Skin of body (tissue), 2 donors: ENCODE data around the gene ANTXR1. TPM values are rescaled to one million over a fixed set of nuclear protein-coding genes. Genes with fewer than 3 reads are reported as not detected.
A peak's percentile ranks its signal among the peaks of the same experiment; 100 is the strongest.

Experiments
- DNase-seq: peaks from one replicate; lab custom pipeline; 2025; lab: John Stamatoyannopoulos, UW
- total RNA-seq: library from RNA; depleted of rRNA; stranded (reverse); fragments of >200 nt; gene quantifications from one replicate; pipeline ENCODE4 v1.2.3, GENCODE V29; 2014

ANTXR1 gene
- total RNA-seq, 1 donor from 2014 or later = 110 TPM

GRCh38 chr2:69131983-69132675 is 119.2 kb downstream of the ANTXR1 start:
- no peak for DNase-seq

GRCh38 chr2:69132960-69133590 is 120.1 kb downstream of the ANTXR1 start:
- DNase-seq = no peak

GRCh38 chr2:69133898-69134297 is 120.9 kb downstream of the ANTXR1 start:
- DNase-seq = no peak

- DNase-seq = no peak
Measured at GRCh38 chr2:69134306-69134945, 121.4 kb downstream of the ANTXR1 start.

GRCh38 chr2:69138247-69138772 is 125.3 kb downstream of the ANTXR1 start:
- peak; percentile 10 for DNase-seq

GRCh38 chr2:69138793-69139459 is 125.9 kb downstream of the ANTXR1 start:
- no peak for DNase-seq

GRCh38 chr2:69139778-69140670 is 127.0 kb downstream of the ANTXR1 start:
- peak; percentile 93 for DNase-seq

- DNase-seq = no peak
Measured at GRCh38 chr2:69141061-69141460, 128.1 kb downstream of the ANTXR1 start.

GRCh38 chr2:69143748-69144360 is 130.9 kb downstream of the ANTXR1 start:
- DNase-seq = no peak

- peak; percentile 10 for DNase-seq
Measured at GRCh38 chr2:69145204-69145603, 132.2 kb downstream of the ANTXR1 start.

GRCh38 chr2:69147841-69148533 is 135.0 kb downstream of the ANTXR1 start:
- DNase-seq = no peak

- DNase-seq = peak; percentile 79
Measured at GRCh38 chr2:69149631-69150215, 136.7 kb downstream of the ANTXR1 start.

GRCh38 chr2:69151931-69152330 is 139.0 kb downstream of the ANTXR1 start:
- DNase-seq = peak; percentile 35

GRCh38 chr2:69152847-69153583 is 140.0 kb downstream of the ANTXR1 start:
- DNase-seq = no peak

- peak; percentile 47 for DNase-seq
Measured at GRCh38 chr2:69154106-69154505, 141.1 kb downstream of the ANTXR1 start.

GRCh38 chr2:69156624-69157023 is 143.6 kb downstream of the ANTXR1 start:
- DNase-seq = no peak

- DNase-seq = no peak
Measured at GRCh38 chr2:69157441-69157840, 144.5 kb downstream of the ANTXR1 start.

- DNase-seq = no peak
Measured at GRCh38 chr2:69159986-69160385, 147.0 kb downstream of the ANTXR1 start.

- no peak for DNase-seq
Measured at GRCh38 chr2:69162057-69162456, 149.1 kb downstream of the ANTXR1 start.
